Immature natural killer cell (primary cell): ENCODE measurements around the gene MTSS2. TPM values are rescaled to one million over a fixed set of nuclear protein-coding genes. Genes with fewer than 3 reads are reported as not detected.

ENCODE experiments used
- DNase-seq, 3 donors: peaks; one replicate each; pipeline ENCODE4 v3.0.0; 2022; ENCODE audit warnings: mixed read lengths in 1 of 3
- H3K27ac Mint-ChIP-seq, 6 donors: one replicate each; pipeline ENCODE4 v1.8.0; 2020; ENCODE audit warnings: mixed read lengths in 6 of 6, mild to moderate bottlenecking in 5 of 6, inconsistent platforms in 4 of 6, moderate library complexity in 3 of 6
- H3K27me3 Mint-ChIP-seq, 3 donors: one replicate each; pipeline ENCODE4 v1.8.0; 2020 to 2021; ENCODE audit warnings: low read depth in 3 of 3, mild to moderate bottlenecking in 3 of 3, mixed read lengths in 3 of 3, moderate library complexity in 3 of 3, inconsistent platforms in 1 of 3
- H3K36me3 Mint-ChIP-seq, 3 donors: one replicate each; pipeline ENCODE4 v1.8.0; 2020; ENCODE audit warnings: mixed read lengths in 3 of 3, inconsistent platforms in 2 of 3, mild to moderate bottlenecking in 2 of 3
- H3K4me1 Mint-ChIP-seq, 2 donors: one replicate each; pipeline ENCODE4 v1.8.0; 2020; ENCODE audit warnings: inconsistent platforms in 2 of 2, mild to moderate bottlenecking in 2 of 2, mixed read lengths in 2 of 2, moderate library complexity in 1 of 2
- H3K4me3 Mint-ChIP-seq, 5 donors: one replicate each; pipeline ENCODE4 v1.8.0; 2020; ENCODE audit warnings: mild to moderate bottlenecking in 5 of 5, mixed read lengths in 5 of 5, inconsistent platforms in 3 of 5, moderate library complexity in 3 of 5
- H3K9me3 Mint-ChIP-seq, 6 donors: one replicate each; pipeline ENCODE4 v1.8.0; 2020; ENCODE audit warnings: mild to moderate bottlenecking in 6 of 6, mixed read lengths in 6 of 6, inconsistent platforms in 4 of 6, moderate library complexity in 3 of 6
- polyA plus RNA-seq, 3 donors: library from polyadenylated mRNA; unstranded; fragments of 300-500 nt; fragmentation: Illumina TruSeq; gene quantifications; one replicate each; pipeline ENCODE4 v1.2.3, GENCODE V29; 2021

MTSS2 gene
- polyA plus RNA-seq, 3 donors from 2014 or later, result not detected

GRCh38 chr16:70701596-70701995 is 15.7 kb upstream of the MTSS2 start:
- Mint-ChIP-seq H3K9me3 (no peaks in the 10 kb centered on the region), H3K27me3 (peaks cover 0 to 2% (median 0%) of the 10 kb centered on the region in 3 donors), H3K27ac (no peak overlapping the region), H3K36me3 (no peaks in the 10 kb centered on the region), H3K4me1 (peaks cover 7 to 11% of the 10 kb centered on the region in 2 donors), H3K4me3 (no peak overlapping the region)
- DNase-seq, result no peak

DNA sequence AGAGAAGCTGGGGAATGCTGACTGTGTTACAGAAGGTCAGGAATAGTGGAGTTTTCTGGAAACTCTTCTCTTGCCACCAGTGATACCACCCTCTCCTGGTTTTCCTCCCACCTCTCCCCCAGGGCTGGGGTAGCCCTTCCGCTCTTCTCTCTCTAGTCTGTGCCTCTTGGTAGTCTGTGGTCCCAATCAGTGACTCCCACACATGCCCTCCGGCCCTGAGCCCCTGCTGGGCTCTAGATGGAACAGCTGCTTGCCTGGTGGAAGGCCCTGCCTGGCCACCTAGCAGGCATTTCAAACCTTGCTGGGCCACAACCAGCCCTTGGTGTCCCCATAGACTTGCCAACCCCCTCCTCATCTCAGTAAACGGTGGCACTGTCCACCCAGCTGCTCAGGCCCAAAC is 15.2 kb upstream of the MTSS2 start:
- Mint-ChIP-seq H3K9me3 (no peaks in the 10 kb centered on the region), H3K27ac (peak overlapping the region in 1 of 6 donors; percentile 4)

DNA sequence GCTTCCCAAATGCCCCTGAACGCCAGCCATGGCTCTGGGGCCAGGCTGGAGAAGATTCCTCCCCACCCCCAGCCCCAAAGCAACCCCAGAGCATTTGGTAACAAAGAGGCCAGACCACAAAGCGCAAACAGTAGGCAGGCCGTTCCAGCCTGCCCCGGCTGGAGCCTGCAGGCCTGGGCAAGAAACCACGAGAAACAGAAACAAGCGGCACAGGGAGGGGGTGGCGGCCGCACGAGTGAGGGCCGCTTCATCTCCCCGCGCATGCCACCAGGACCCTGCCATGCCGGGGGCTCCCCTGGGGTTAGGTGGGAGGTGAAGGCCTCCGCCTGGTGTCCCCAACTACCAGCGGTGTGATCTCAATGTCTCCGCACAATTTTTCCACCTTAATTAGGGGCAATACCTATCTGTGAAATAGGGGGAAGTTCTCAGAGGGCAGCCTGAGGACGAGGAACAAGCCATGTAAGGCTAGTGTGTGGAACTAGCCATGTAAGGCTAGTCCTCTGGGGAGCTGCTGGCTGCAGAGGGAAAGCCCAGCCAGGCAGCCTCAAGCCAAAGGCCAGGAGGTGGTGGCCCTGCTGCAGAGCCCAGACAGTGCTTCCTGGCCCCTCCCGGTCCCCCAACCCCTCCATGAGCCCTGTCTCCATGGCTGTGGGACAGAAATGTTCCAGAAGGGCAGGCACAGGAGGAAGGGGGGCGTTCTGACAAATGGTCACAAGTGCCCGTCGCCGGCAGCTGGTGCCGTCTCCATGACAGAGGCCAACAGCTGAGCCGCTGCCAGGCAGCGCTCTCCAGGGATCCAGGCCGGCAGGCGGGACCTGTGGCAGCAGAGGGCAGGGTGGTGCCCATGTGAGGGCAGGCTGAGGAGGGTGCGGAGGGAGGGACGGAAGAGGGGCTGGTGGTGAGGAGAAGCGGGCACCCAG is 14.5 kb upstream of the MTSS2 start:
- Mint-ChIP-seq H3K27ac (no peak overlapping the region), H3K9me3 (no peaks in the 10 kb centered on the region), H3K4me1 (peaks cover 16 to 20% of the 10 kb centered on the region in 2 donors), H3K36me3 (no peaks in the 10 kb centered on the region), H3K27me3 (no peaks in the 10 kb centered on the region), H3K4me3 (no peak overlapping the region)
- DNase-seq, result no peak

More for the DNA sequence above, 15.2 kb upstream of the MTSS2 start:
- H3K4me1 Mint-ChIP-seq, result peaks cover 11 to 13% of the 10 kb centered on the region in 2 donors
- DNase-seq, result no peak
- H3K27me3 Mint-ChIP-seq, result peaks cover 0 to 2% (median 0%) of the 10 kb centered on the region in 3 donors
- no peaks in the 10 kb centered on the region for H3K36me3 Mint-ChIP-seq
- no peak overlapping the region for H3K4me3 Mint-ChIP-seq

DNA sequence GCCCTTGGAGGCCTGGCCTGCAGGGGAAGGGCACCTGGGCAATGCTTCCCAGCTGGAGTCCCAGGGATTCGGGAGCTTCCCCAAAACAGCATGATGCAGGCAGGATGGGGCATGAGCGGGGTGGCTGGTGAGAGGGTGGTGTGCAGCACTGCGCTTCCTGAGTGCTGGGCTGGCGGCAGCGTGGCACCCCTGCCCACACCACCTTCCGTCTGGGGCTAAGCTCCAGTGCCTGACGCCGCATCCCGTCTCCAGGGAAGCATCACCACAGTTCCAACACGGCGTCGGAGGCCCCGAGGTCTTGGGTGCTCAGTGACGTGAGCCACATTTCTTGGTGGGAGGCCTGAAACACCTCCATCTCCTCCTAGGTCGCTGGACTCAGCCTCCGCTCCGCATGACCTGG is 13.8 kb upstream of the MTSS2 start:
- H3K9me3 Mint-ChIP-seq, result no peaks in the 10 kb centered on the region
- H3K4me3 Mint-ChIP-seq, result no peak overlapping the region
- no peaks in the 10 kb centered on the region for H3K36me3 Mint-ChIP-seq
- H3K27me3 Mint-ChIP-seq, result no peaks in the 10 kb centered on the region
- H3K27ac Mint-ChIP-seq, result no peak overlapping the region
- DNase-seq, result no peak
- peaks cover 19 to 22% of the 10 kb centered on the region in 2 donors for H3K4me1 Mint-ChIP-seq

GRCh38 chr16:70698901-70699300 is 13.0 kb upstream of the MTSS2 start:
- no peaks in the 10 kb centered on the region for H3K36me3 Mint-ChIP-seq
- H3K27me3 Mint-ChIP-seq, result no peaks in the 10 kb centered on the region
- DNase-seq, result no peak
- no peak overlapping the region for H3K27ac Mint-ChIP-seq
- no peaks in the 10 kb centered on the region for H3K9me3 Mint-ChIP-seq
- peaks cover 19 to 22% of the 10 kb centered on the region in 2 donors for H3K4me1 Mint-ChIP-seq
- no peak overlapping the region for H3K4me3 Mint-ChIP-seq

DNA sequence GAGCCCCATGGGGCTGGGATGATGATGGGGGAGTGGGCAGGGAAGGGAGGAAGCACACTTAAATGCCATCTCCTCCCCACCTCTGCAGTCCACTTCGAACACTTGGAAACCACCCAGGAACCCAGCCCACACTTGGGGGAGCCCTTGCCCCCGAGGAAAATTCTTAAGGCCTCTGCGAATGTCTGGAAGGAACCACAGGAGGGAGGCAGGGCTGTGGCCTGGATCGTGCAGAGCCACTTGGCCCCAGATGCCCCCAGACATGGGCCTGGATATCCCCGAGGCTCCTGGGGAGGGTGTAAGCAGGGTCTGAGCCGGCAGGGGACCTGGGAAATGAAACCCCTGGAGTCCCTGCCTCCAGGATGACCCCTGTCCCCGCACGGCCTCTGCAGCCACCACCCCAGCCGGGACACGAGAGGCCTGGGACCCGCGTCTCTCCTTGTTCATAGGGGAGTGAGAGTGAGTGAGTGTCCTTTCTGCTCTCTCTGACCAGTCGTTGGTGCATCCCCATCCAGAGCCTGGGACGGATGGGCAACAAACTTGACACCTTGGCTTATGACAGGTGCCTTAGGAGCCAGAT is 11.8 kb upstream of the MTSS2 start:
- peaks cover 19 to 22% of the 10 kb centered on the region in 2 donors for H3K4me1 Mint-ChIP-seq
- no peaks in the 10 kb centered on the region for H3K36me3 Mint-ChIP-seq
- no peaks in the 10 kb centered on the region for H3K9me3 Mint-ChIP-seq
- no peak overlapping the region for H3K4me3 Mint-ChIP-seq
- no peak for DNase-seq
- H3K27me3 Mint-ChIP-seq, result no peaks in the 10 kb centered on the region
- peak overlapping the region in 1 of 6 donors; percentile 21 for H3K27ac Mint-ChIP-seq

DNA sequence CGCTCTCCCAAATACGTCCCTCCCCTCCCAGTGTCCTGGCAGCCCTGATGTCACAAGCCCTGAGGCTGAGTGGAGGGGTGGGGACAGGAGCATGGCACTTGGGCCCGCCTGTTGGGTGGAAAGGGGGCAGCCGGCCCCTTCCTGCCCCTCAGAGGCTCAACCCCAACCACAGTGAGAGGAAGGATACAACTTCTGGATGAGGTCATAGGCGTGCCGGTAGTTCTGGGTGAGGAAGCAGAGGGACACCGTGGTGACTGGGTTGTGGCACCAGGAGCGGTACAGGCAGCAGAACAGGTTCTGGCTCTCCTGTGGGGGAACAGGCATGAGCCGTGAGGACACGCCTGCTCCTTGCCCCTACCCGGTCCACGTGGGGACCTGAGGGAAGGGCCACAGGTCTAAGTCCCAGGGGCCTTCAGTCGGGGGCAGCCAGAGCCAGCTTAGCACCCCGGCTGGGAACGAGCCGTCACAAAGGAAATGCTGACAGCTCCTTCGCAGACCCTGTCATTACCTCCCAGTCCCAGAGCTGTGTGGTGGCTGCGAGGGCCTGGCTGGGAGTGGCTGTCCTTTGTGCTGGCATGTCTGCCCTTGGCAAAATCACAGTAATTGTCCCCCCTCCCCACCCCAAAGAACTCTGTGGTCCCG is 11.2 kb upstream of the MTSS2 start:
- Mint-ChIP-seq H3K36me3 (no peaks in the 10 kb centered on the region), H3K4me1 (peaks cover 19 to 22% of the 10 kb centered on the region in 2 donors), H3K27me3 (no peaks in the 10 kb centered on the region), H3K27ac (no peak overlapping the region), H3K9me3 (no peaks in the 10 kb centered on the region), H3K4me3 (no peak overlapping the region)
- no peak for DNase-seq

- Mint-ChIP-seq H3K4me1 (peaks cover 19 to 22% of the 10 kb centered on the region in 2 donors), H3K4me3 (no peak overlapping the region), H3K27me3 (no peaks in the 10 kb centered on the region), H3K9me3 (no peaks in the 10 kb centered on the region), H3K36me3 (no peaks in the 10 kb centered on the region), H3K27ac (no peak overlapping the region)
- DNase-seq, result no peak
These were observed 10.5 kb upstream of the MTSS2 start for GRCh38 chr16:70696355-70696754.

DNA sequence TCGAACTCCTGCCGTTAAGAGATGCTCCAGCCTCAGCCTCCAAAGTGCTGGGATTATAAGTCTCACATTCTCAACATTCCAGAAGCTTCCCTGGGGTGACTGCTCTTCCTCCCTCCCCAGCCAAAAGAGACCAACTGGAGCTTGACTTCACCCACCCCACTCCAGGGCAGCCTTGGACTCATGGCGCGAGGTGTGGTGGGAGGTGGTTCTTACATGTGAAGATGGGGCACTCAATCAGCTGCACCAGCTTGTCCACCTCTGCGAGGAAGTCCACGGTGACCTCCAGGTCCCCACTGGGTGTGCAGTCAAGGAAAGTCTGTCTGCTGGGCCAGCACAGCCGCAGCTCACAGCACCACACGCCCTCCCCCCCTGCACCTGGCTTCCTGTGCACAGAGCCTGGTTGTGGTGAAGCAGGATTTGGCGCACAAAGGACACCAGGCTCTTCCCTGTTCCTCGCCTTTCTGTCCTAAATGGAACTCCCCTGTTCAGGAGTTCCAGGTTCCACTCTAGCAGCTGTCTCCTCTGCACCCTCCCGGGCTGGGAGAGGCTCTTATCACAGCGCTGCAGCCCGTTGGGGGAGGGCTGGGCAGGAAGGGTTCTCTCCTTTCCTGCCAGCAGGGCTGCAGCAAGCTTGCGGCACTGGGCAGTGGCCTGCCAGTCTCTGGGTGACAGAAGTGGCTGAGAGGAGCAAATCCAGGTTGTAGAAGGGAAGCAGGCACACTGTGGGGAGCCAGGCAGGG is 9.6 kb upstream of the MTSS2 start:
- peaks cover 17 to 22% of the 10 kb centered on the region in 2 donors for H3K4me1 Mint-ChIP-seq
- peak in 1 of 3 donors; percentile 13 for DNase-seq
- H3K4me3 Mint-ChIP-seq, result peak overlapping the region in 2 of 5 donors; percentile 18 to 61
- H3K9me3 Mint-ChIP-seq, result no peaks in the 10 kb centered on the region
- no peaks in the 10 kb centered on the region for H3K36me3 Mint-ChIP-seq
- no peaks in the 10 kb centered on the region for H3K27me3 Mint-ChIP-seq
- peak overlapping the region in 4 of 6 donors; percentile 7 to 75 (median 38) for H3K27ac Mint-ChIP-seq

GRCh38 chr16:70694868-70695218 is 9.0 kb upstream of the MTSS2 start:
- Mint-ChIP-seq H3K4me3 (no peak overlapping the region), H3K27ac (no peak overlapping the region), H3K4me1 (peaks cover 17 to 22% of the 10 kb centered on the region in 2 donors), H3K27me3 (no peaks in the 10 kb centered on the region), H3K9me3 (no peaks in the 10 kb centered on the region), H3K36me3 (no peaks in the 10 kb centered on the region)
- DNase-seq, result no peak

DNA sequence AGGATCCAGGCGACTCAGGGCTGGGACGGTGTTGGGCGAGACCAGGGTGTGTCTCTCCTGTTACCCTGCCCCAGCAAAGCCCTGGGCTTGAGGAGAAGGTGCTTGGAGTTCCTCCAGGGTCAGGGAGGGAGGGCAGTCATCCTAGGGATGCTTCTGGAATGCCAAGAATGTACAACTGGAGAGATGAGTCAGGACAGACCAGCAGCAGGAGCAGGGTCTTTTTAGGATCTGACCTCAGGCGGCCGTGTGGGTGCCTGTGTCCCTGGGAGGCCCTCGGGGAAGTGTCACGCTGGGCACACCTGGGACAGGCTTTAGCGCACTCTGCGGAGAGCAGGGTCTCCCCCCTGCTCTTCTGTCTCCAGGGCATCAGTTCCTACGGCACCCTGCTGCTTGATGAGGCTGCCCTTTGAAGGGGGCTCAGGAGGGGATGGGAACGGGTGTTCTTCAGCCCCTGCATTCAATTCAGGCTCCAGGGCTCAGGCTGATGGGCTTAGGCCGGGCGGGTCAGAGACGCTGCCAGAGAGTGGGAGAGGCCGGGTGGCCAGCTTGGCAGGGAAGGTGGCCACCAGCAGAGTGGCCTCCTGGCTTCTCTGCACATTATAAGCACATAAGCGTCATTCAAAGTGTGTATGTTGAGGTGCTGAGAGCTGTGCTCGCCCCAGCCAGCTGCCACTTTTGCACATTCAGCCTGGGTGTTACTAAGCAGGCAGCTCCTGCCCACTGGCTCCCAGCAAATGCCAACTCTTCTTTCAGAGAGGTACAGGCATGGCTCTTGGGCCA is 8.4 kb upstream of the MTSS2 start:
- Mint-ChIP-seq H3K36me3 (no peaks in the 10 kb centered on the region), H3K4me1 (peaks cover 17 to 21% of the 10 kb centered on the region in 2 donors), H3K4me3 (no peak overlapping the region), H3K27me3 (no peaks in the 10 kb centered on the region), H3K27ac (no peak overlapping the region), H3K9me3 (no peaks in the 10 kb centered on the region)
- DNase-seq, result no peak

- peaks cover 15 to 17% of the 10 kb centered on the region in 2 donors for H3K4me1 Mint-ChIP-seq
- no peaks in the 10 kb centered on the region for H3K36me3 Mint-ChIP-seq
- H3K27ac Mint-ChIP-seq, result no peak overlapping the region
- no peak for DNase-seq
- H3K9me3 Mint-ChIP-seq, result no peaks in the 10 kb centered on the region
- H3K4me3 Mint-ChIP-seq, result no peak overlapping the region
- peaks cover 0 to 2% (median 0%) of the 10 kb centered on the region in 3 donors for H3K27me3 Mint-ChIP-seq
These were observed 7.2 kb upstream of the MTSS2 start for GRCh38 chr16:70692873-70693671.
